Aorta (tissue), 5 donors: Measurements from ENCODE around the gene GIGYF2. TPM values are rescaled to one million over a fixed set of nuclear protein-coding genes. Genes with fewer than 3 reads are reported as not detected.

Source experiments
- ATAC-seq: fragments of 200-7000 bp; cut with Tn5 transposase; one replicate; pipeline ENCODE4 v1.9.1; 2022; ENCODE audit warnings: moderate library complexity; ENCODE audit not compliant: low FRiP score
- DNase-seq, 2 donors: peaks; one replicate each; pipeline ENCODE4 v3.0.0-alpha.2; 2020
- H3K27ac ChIP-seq, 2 donors: one replicate each; pipeline ENCODE4 v1.5.1; 2013; ENCODE audit warnings: low read length in 2 of 2, mild to moderate bottlenecking in 2 of 2, moderate library complexity in 2 of 2, control low read depth in 1 of 2, inconsistent platforms in 1 of 2, low read depth in 1 of 2
- H3K27me3 ChIP-seq, 2 donors: one replicate each; pipeline ENCODE4 v1.6.1; 2013; ENCODE audit warnings: control low read depth in 1 of 2, low read length in 1 of 2, mild to moderate bottlenecking in 1 of 2, moderate library complexity in 1 of 2; ENCODE audit not compliant: insufficient read depth in 2 of 2, control insufficient read depth in 1 of 2
- H3K36me3 ChIP-seq, 2 donors: one replicate each; pipeline ENCODE4 v1.6.1; 2013; ENCODE audit warnings: control low read depth in 1 of 2, low read length in 1 of 2, mild to moderate bottlenecking in 1 of 2; ENCODE audit not compliant: insufficient read depth in 2 of 2, control insufficient read depth in 1 of 2
- H3K4me1 ChIP-seq, 2 donors: one replicate each; pipeline ENCODE4 v1.6.1; 2013; ENCODE audit warnings: low read length in 2 of 2, control low read depth in 1 of 2, mild to moderate bottlenecking in 1 of 2, moderate library complexity in 1 of 2; ENCODE audit not compliant: insufficient read depth in 2 of 2, control insufficient read depth in 1 of 2
- H3K4me3 ChIP-seq, 2 donors: one replicate each; pipeline ENCODE4 v1.5.1; 2013; ENCODE audit warnings: low read length in 2 of 2, control low read depth in 1 of 2, mild to moderate bottlenecking in 1 of 2
- H3K9me3 ChIP-seq: one replicate; pipeline ENCODE4 v1.6.1; 2013; ENCODE audit warnings: mild to moderate bottlenecking, low read length; ENCODE audit not compliant: control insufficient read depth
- WGBS, 2 donors: extraction: QIAGEN DNeasy Blood & Tissue Kit; methylation state at CpG; one replicate each; pipeline ENCODE4 v1.1.7; 2013; 5-methylcytosine and 5-hydroxymethylcytosine counted together
- intact Hi-C, 2 donors: fragments of 100-400 bp; cut with DNase I; formaldehyde crosslinking; loops; one replicate each; pipeline versions ENCODE4 v1.14.2 to v1.15.0; 2022
- polyA plus RNA-seq, 2 donors: library from polyadenylated mRNA; stranded (reverse); fragments of 200-250 nt; gene quantifications; one replicate each; pipeline ENCODE4 v1.2.3, GENCODE V29; 2013
- total RNA-seq, 2 donors: library from RNA; stranded (reverse); fragmentation: NEBNext Ultra II Directional; extraction: Animal tissue kit (Norgen Biotek cat#: 25700); gene quantifications; one replicate each; pipeline ENCODE4 v1.2.1, GENCODE V29; 2021
- donor health status: healthy with polysubstance abuse.
- donor health status: Bipolar disorder and iron deficiency.
- donor health status: DM: no; HTN: no; CAD: no.
- donor health status: DM: no; HTN: no; CAD: no.
- donor health status: DM: yes; HTN: yes; CAD: no.

GIGYF2 gene
- total and polyA plus RNA-seq, 4 donors, result 13.3 to 100 (median 43.7) TPM

GRCh38 chr2:232890536-232890895 lies 193.4 kb downstream of the GIGYF2 start:
- Histone ChIP-seq H3K36me3 (no peaks in the 10 kb centered on the region), H3K27me3 (no peaks in the 10 kb centered on the region), H3K9me3 (no peaks in the 10 kb centered on the region), H3K4me3 (no peak overlapping the region), H3K4me1 (no peaks in the 10 kb centered on the region), H3K27ac (no peak overlapping the region)
- WGBS, 2 donors, result 83 to 86% methylated on average over 11 of the region's 11 CpGs
- intact Hi-C loops, result no loop called here
- DNase-seq (no peak), ATAC-seq (no peak)

- peak; percentile 53 to 67 for DNase-seq
These were observed 193.9 kb downstream of the GIGYF2 start for GRCh38 chr2:232890896-232891601.

GRCh38 chr2:232891621-232892071 lies 194.5 kb downstream of the GIGYF2 start:
- Histone ChIP-seq H3K27me3 (no peaks in the 10 kb centered on the region), H3K4me3 (no peak overlapping the region), H3K9me3 (no peaks in the 10 kb centered on the region), H3K27ac (no peak overlapping the region), H3K4me1 (no peaks in the 10 kb centered on the region), H3K36me3 (no peaks in the 10 kb centered on the region)
- DNase-seq (no peak), ATAC-seq (no peak)
- intact Hi-C loops, result no loop called here
- WGBS, 2 donors, result 63 to 67% methylated on average over 10 to 11 of the region's 11 CpGs

More at GRCh38 chr2:232890896-232891601, 193.9 kb downstream of the GIGYF2 start:
- no peak overlapping the region for H3K27ac ChIP-seq
- H3K4me3 ChIP-seq, result no peak overlapping the region
- WGBS, 2 donors, result 33 to 35% methylated on average over 23 of the region's 23 CpGs
- no peaks in the 10 kb centered on the region for H3K36me3 ChIP-seq
- H3K4me1 ChIP-seq, result no peaks in the 10 kb centered on the region
- no peaks in the 10 kb centered on the region for H3K27me3 ChIP-seq
- H3K9me3 ChIP-seq, result no peaks in the 10 kb centered on the region
- intact Hi-C loops, result no loop called here
- ATAC-seq, result no peak

GRCh38 chr2:232892221-232892620 lies 195.1 kb downstream of the GIGYF2 start:
- DNase-seq, result no peak
- intact Hi-C loops, result no loop called here
- H3K27me3 ChIP-seq, result no peaks in the 10 kb centered on the region
- no peaks in the 10 kb centered on the region for H3K4me1 ChIP-seq
- H3K27ac ChIP-seq, result no peak overlapping the region
- WGBS, 2 donors, result 96 to 98% methylated on average over 13 of the region's 13 CpGs
- no peak for ATAC-seq
- H3K4me3 ChIP-seq, result no peak overlapping the region
- no peaks in the 10 kb centered on the region for H3K36me3 ChIP-seq
- H3K9me3 ChIP-seq, result no peaks in the 10 kb centered on the region

- no peaks in the 10 kb centered on the region for H3K27me3 ChIP-seq
- DNase-seq, result peak in 1 of 2 donors; percentile 63
- H3K9me3 ChIP-seq, result no peaks in the 10 kb centered on the region
- H3K36me3 ChIP-seq, result no peaks in the 10 kb centered on the region
- ATAC-seq, result no peak
- no peak overlapping the region for H3K4me3 ChIP-seq
- intact Hi-C loops, result no loop called here
- H3K4me1 ChIP-seq, result no peaks in the 10 kb centered on the region
- H3K27ac ChIP-seq, result no peak overlapping the region
- 92 to 93% methylated on average over 20 of the region's 20 CpGs for WGBS, 2 donors
These were observed 195.7 kb downstream of the GIGYF2 start for GRCh38 chr2:232892843-232893242.

GRCh38 chr2:232893834-232894233 lies 196.7 kb downstream of the GIGYF2 start:
- H3K36me3 ChIP-seq, result no peaks in the 10 kb centered on the region
- H3K27ac ChIP-seq, result no peak overlapping the region
- H3K4me3 ChIP-seq, result no peak overlapping the region
- DNase-seq (peak in 1 of 2 donors; percentile 64), ATAC-seq (no peak)
- H3K4me1 ChIP-seq, result no peaks in the 10 kb centered on the region
- WGBS, 2 donors, result 96 to 98% methylated on average over 4 to 8 of the region's 8 CpGs
- no peaks in the 10 kb centered on the region for H3K27me3 ChIP-seq
- intact Hi-C loops, result no loop called here
- no peaks in the 10 kb centered on the region for H3K9me3 ChIP-seq

- WGBS, 2 donors, result 90 to 91% methylated on average over 9 of the region's 9 CpGs
- H3K27ac ChIP-seq, result no peak overlapping the region
- DNase-seq, result no peak
- H3K36me3 ChIP-seq, result no peaks in the 10 kb centered on the region
- intact Hi-C loops, result no loop called here
- no peaks in the 10 kb centered on the region for H3K9me3 ChIP-seq
- no peaks in the 10 kb centered on the region for H3K27me3 ChIP-seq
- no peak for ATAC-seq
- H3K4me3 ChIP-seq, result no peak overlapping the region
- H3K4me1 ChIP-seq, result no peaks in the 10 kb centered on the region
These were observed 197.1 kb downstream of the GIGYF2 start for GRCh38 chr2:232894251-232894650.

- 94% methylated on average over 19 of the region's 19 CpGs for WGBS, 2 donors
- DNase-seq (no peak), ATAC-seq (no peak)
- Histone ChIP-seq H3K9me3 (no peaks in the 10 kb centered on the region), H3K4me1 (no peaks in the 10 kb centered on the region), H3K27me3 (no peaks in the 10 kb centered on the region), H3K27ac (no peak overlapping the region), H3K4me3 (no peak overlapping the region), H3K36me3 (no peaks in the 10 kb centered on the region)
- intact Hi-C loops, result no loop called here
These were observed 197.6 kb downstream of the GIGYF2 start for GRCh38 chr2:232894746-232895145.

- Histone ChIP-seq H3K4me1 (no peaks in the 10 kb centered on the region), H3K4me3 (no peak overlapping the region), H3K9me3 (no peaks in the 10 kb centered on the region), H3K36me3 (no peaks in the 10 kb centered on the region), H3K27me3 (no peaks in the 10 kb centered on the region), H3K27ac (no peak overlapping the region)
- no peak for DNase-seq
- intact Hi-C loops, result no loop called here
- no peak for ATAC-seq
These were observed 199.0 kb downstream of the GIGYF2 start for GRCh38 chr2:232896111-232896510.
